ENCODE measurements around the gene SAMD3.
A peak's percentile ranks its signal among the peaks of the same experiment; 100 is the strongest.
"Not testable (repeated sequence)": the region's sequence is repeated elsewhere in the genome, so short reads cannot be mapped to it uniquely, and the experiment has no call there.

SAMD3 gene

DNA sequence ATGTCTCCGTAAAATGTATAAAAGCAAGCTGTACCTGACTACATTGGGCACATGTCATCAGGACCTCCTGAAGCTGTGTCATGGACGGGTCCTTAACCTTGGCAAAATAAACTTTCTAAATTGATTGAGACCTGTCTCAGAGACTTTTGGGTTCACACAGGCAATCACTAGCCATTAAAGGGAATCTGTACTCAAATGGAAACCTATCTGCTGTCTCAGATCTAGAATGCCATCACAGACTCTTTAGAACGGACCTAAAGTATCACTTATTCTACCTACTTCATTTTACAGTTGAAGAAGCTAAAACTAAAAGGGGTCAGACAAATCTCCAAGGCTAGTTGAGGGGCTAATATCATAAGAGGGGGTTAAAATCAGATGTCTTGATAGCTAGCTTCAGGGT, 11.1 kb downstream of the SAMD3 start:
- DNase-seq (ENCODE audit: low read depth in 2 of 2, low spot score in 1 of 2), result no peak

- DNase-seq (ENCODE audit: low read depth in 2 of 2, low spot score in 1 of 2), result no peak
Observed at GRCh38 chr6:130207979-130208649, 14.6 kb downstream of the SAMD3 start.

DNA sequence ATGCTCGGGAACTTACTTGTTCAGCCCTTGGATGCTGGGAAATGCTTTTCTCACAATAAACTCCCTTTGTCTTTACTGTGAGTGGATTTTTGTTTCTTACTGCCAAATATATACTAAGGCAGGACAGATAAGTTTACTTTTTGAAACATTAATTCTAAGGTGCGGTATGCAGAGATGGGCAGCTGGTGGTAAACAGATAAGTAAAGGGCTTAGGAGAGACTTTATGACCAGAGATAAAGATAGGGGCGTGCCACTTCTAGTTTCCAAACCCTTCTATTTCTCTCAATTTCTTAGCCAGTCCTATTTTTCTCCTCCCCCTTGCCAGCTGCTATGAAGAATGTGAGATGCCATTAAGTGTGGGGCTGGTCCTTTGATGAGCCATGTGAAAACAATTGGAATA, 16.3 kb downstream of the SAMD3 start:
- DNase-seq (ENCODE audit: low read depth in 2 of 2, low spot score in 1 of 2), result no peak

DNA sequence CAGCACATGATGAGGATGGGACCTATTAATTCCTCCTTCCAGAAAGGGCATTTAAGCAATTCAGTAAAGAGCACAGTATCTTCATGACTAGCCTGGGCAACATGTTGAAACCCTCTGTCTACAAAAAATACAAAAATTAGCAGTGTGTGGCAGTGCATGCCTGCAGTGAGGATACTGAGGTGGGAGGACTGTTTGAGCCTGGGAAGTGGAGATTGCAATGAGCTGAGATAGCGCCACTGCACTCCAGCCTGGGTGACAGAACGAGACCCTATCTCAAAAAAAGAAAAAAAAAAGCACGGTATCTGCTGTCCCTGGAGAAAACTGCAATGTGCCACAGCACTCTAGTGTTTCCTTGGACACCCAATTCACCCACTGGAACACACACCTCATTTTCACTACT, 18.4 kb downstream of the SAMD3 start:
- no peak for DNase-seq (ENCODE audit: low read depth in 2 of 2, low spot score in 1 of 2)

- DNase-seq (ENCODE audit: low read depth in 2 of 2, low spot score in 1 of 2), result no peak
Observed at GRCh38 chr6:130203370-130203769, 19.4 kb downstream of the SAMD3 start.

GRCh38 chr6:130202782-130203181, 20.0 kb downstream of the SAMD3 start:
- DNase-seq (ENCODE audit: low read depth in 2 of 2, low spot score in 1 of 2), result no peak

DNA sequence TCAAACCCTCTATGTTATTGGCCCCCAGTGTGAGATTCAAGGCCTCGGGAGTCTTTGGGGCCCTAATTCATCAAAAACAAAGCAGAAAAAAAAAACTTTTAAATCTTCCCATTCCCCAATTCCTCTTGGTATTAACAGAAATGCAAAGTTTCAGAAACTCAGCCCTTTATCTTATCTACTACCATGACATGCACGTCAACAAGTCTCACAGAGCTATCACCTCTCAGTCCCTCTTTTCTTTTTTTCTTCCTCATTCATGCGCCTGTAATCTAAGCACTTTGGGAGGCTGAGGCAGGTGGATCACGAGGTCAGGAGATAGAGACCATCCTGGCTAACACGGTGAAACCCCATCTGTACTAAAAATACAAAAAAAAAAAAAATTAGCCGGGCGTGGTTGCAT, 22.7 kb downstream of the SAMD3 start:
- no peak for DNase-seq (ENCODE audit: low read depth in 2 of 2, low spot score in 1 of 2)

GRCh38 chr6:130198483-130199035, 24.2 kb downstream of the SAMD3 start:
- no peak for DNase-seq (ENCODE audit: low read depth in 2 of 2, low spot score in 1 of 2)

- DNase-seq (ENCODE audit: low read depth in 2 of 2, low spot score in 1 of 2), result not testable (repeated sequence)
Observed at GRCh38 chr6:130197816-130198482, 24.8 kb downstream of the SAMD3 start.

DNA sequence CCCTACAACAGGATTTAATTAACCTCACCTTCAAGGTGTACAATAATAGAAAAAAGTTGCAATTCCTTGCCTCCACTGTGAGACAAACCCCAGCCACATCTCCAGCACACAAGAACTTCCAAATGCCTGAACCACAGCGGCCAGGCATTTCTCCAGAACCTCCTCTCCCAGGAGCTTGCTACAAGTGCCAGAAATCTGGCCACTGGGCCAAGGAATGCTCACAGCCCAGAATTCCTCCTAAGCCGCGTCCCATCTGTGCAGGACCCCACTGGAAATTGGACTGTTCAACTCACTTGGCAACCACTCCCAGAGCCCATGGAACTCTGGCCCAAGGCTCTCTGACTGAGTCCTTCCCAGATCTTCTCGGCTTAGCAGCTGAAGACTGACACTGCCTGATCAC, 28.3 kb downstream of the SAMD3 start:
- not testable (repeated sequence) for DNase-seq (ENCODE audit: low read depth in 2 of 2, low spot score in 1 of 2)

- DNase-seq (ENCODE audit: low read depth in 2 of 2, low spot score in 1 of 2), result no peak
Observed at GRCh38 chr6:130190701-130191690, 31.8 kb downstream of the SAMD3 start.

DNA sequence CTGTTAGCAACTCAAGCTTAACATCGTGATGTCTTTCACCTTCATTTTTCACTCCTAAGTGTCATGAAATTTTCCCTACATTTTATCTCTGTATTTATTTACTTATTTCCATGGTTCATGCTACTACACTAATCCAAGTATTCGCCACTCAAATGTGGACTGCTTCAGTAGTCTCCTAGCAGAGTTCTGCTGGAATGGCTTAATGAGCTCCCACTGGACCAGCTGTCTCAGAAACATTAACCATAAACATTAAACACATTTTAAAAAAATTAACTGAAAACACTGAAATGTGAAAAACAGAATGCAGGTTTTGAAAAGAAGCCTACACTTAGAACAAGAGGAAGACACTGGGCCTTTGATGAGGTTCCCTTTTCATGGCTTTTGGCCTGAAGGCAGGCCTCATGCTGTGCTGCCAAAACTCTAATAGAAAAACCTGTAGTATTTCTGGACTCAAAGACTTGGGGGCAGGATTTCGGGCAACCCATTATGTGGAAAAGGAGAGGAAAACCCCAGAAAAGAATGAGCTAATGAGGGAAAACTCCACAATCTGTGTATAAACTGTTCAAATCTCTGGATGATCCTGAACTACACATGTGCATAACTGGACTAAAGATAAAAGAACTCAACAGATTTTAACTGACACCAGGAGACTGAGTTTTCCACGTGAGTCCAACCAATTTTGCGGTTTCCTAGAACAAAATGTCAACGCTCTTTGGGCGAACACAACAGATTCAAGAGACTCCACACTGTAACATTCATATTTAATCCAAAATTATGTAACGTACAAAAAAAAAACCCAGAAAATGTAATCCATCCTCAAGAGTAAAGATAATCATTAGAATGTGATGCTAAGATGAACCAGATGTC, 33.0 kb downstream of the SAMD3 start:
- DNase-seq (ENCODE audit: low read depth in 2 of 2, low spot score in 1 of 2), result no peak

GRCh38 chr6:130188207-130188899, 34.4 kb downstream of the SAMD3 start:
- DNase-seq (ENCODE audit: low read depth in 2 of 2, low spot score in 1 of 2), result no peak

GRCh38 chr6:130187335-130188206, 35.2 kb downstream of the SAMD3 start:
- DNase-seq (ENCODE audit: low read depth in 2 of 2, low spot score in 1 of 2), result no peak

- no peak for DNase-seq (ENCODE audit: low read depth in 2 of 2, low spot score in 1 of 2)
Observed at GRCh38 chr6:130185658-130186057, 37.1 kb downstream of the SAMD3 start.

- peak in 1 of 2 donors; percentile 3 for DNase-seq (ENCODE audit: low read depth in 2 of 2, low spot score in 1 of 2)
Observed at GRCh38 chr6:130183271-130184222, 39.2 kb downstream of the SAMD3 start.

- DNase-seq (ENCODE audit: low read depth in 2 of 2, low spot score in 1 of 2), result no peak
Observed at GRCh38 chr6:130182466-130182865, 40.3 kb downstream of the SAMD3 start.

GRCh38 chr6:130178692-130179091, 44.1 kb downstream of the SAMD3 start:
- no peak for DNase-seq (ENCODE audit: low read depth in 2 of 2, low spot score in 1 of 2)
